GM18505 (cell line): ENCODE measurements around the gene DBN1.
A peak's percentile ranks its signal among the peaks of the same experiment; 100 is the strongest.

Source experiments
- ATAC-seq: cut with Tn5 transposase; IDR thresholded peaks from one replicate; pipeline ENCODE4 v1.9.1; 2021; ENCODE audit not compliant: unreplicated experiment
- POLR2A ChIP-seq: IDR thresholded peaks from 4 replicates; pipeline ENCODE4 v1.6.1; 2011; ENCODE audit warnings: borderline replicate concordance; ENCODE audit not compliant: insufficient read depth, insufficient read length; ENCODE audit errors: extremely low read depth

The DBN1 gene

DNA sequence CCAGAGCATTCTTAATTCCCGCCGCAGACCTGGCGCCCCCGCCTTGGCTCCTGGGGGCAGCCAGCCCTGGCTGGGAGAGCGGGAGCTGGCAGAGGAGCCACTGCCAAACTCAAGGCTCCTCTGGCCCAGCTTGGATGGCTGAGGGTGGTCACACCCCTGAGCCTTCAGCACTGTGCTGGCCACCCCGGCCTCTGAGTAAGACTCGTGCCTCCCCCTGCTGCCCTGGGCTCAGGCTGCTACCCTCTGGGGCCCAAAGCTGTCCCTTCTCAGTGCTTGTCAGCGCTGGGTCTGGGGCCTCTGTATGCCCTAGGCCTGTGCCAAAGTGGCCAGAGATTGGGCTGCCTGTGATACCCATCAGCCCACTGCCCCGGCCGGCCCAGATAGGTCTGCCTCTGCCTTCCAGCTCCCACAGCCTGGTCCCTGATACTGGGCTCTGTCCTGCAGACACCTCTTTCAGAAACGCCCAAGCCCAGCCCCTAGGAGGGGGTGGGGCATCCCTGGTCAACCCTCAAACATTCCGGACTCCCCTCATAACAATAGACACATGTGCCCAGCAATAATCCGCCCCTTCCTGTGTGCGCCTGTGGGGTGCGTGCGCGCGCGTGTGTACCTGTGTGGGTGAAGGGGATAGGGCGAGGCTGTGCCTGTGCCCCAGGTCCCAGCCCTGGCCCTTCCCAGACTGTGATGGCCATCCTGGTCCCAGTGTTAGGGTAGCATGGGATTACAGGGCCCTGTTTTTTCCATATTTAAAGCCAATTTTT lies 31.2 kb downstream of the DBN1 start:
- no peak for ATAC-seq
- no peak for TF ChIP-seq POLR2A

- TF ChIP-seq POLR2A, result no peak
- no peak for ATAC-seq
Observed at GRCh38 chr5:177440990-177441780, 32.2 kb downstream of the DBN1 start.

DNA sequence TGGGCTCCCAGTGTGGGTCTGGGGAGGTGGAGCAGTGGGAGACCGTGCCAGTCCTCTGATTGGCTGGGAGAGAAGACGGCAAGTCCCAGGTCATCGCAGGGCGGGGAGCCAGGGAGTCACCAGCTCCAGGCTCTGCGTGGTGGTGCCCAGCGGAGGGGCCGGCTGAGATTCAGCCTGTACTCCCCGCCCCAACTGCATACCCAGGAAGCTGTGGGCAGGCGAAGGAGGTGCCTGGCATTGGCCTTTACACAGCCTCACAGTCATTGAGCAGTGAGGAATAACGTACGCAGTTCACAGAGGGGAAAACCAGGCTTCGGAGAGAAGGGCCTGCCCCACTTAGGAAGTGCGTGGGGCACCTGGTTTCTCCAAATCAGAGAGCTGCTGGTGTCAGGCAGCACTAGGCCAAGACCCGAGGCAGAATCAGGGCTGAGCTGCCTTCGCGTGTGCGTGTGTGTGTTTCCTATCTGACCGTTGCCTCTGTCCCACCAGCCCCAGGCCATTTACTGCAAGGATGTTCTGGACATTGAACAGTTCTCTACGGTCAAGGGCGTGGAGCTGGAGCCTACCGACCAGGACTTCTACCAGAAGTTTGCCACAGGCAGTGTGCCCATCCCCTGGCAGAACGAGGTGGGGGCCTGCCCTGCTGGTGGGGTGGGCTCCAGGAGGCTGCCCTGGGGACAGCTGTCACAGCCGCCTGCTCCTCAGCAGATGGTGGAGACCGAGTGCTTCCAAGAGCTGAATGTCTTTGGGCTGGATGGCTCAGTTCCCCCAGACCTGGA lies 33.0 kb downstream of the DBN1 start:
- no peak for ATAC-seq
- no peak for TF ChIP-seq POLR2A

DNA sequence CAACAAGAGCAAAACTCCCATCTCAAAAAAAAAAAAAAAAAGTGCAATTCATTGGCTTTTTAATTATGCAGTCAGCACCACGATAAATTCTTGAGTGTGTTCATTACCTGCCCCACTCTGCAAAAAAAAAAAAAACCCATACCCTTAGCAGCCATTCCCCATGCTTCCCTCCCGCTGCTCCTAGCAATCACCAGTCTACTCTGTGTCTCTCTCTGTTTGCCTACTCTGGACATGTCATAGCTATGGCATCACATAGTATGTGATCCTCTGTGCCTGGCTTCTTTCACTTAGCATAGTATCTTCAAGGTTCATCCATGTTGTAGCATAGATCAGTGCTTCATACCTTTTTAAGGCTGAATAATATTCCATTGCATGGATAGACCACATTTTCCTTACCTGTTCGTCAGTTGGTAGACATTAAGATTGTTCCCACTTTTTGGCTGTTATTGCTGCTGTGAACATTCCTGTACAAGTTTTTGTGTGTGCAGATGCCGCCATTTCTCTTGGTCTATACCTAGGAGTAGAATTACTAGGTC lies 33.8 kb downstream of the DBN1 start:
- no peak for ATAC-seq
- TF ChIP-seq POLR2A, result no peak

DNA sequence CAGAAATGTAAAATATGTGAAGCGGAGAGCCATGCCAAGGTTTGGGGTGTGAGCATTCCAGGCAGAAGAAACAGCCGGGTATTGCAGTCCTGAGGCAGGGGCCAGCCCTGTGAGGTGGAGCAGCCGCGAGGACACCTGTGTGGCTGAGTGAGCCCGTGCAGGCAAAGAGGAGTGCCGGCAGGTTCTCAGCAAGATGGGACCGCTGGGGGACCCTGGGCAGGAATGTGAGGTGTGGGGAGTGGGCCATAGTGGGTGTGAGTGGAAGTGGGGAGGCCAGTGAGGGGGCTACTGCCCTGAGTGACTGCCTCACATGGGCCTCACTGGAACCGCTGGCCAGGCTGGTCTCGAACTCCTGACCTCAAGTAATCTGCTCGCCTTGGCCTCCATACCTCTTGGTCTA lies 35.0 kb downstream of the DBN1 start:
- ATAC-seq, result no peak
- peak; percentile 34 for TF ChIP-seq POLR2A

GRCh38 chr5:177437623-177438022 lies 35.8 kb downstream of the DBN1 start:
- ATAC-seq, result no peak
- TF ChIP-seq POLR2A, result no peak

DNA sequence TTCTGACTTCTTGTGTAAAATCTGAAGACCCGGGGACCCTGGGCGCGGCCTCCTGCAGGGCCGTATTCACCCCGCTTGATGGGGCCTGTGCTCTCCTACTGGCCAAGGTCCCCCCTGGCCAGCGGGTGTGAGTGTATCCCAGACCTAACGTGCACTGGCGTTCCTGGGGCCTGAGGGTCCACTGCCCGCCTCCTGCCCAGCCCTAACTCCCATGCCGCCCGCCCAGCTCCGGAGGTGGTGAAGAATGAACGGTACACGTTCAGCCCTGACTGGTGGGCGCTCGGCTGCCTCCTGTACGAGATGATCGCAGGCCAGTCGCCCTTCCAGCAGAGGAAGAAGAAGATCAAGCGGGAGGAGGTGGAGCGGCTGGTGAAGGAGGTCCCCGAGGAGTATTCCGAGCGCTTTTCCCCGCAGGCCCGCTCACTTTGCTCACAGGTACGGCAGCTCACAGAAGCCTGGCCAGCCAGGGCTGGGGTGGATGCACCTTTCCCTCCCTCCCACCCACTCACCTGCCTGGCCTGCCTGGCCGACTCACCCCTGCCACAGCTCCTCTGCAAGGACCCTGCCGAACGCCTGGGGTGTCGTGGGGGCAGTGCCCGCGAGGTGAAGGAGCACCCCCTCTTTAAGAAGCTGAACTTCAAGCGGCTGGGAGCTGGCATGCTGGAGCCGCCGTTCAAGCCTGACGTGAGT lies 37.4 kb downstream of the DBN1 start:
- ATAC-seq, result no peak
- TF ChIP-seq POLR2A, result no peak

DNA sequence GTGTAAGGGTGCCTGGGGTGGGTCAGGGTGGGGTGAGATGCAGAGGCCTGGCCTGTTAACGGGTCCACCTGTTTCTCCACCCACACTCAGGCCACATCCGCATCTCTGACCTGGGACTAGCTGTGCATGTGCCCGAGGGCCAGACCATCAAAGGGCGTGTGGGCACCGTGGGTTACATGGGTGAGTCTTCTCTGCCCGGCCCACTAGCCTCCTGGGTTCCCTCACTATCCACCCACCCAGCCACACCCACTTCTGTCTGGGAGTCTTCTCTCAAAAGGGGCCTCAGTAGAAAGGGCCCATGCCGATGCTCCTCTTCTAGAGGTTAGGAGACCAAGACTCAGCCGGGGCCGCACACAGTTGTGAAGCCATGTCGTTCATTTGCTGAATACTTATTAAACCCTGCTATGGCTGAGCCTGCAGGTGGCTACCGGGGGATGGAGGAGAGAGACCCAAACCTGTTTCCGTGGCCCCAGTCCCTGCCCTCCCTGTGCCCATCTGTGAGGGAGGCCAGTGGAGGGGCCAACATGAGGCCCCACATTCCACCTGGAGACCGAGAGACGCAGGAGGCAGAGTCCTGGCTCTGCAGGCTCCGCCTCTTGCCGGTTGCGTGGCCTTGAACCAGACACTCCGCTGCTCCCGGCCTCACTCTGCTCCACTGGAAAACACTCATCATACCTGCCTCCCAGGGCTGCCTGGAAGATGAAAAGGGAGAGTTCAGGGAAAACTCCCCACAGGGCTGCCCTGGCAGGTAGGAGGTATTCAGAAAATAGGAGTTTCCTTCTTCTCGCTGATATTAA lies 38.3 kb downstream of the DBN1 start:
- no peak for ATAC-seq
- no peak for TF ChIP-seq POLR2A

- no peak for TF ChIP-seq POLR2A
- no peak for ATAC-seq
Observed at GRCh38 chr5:177434437-177434836, 39.0 kb downstream of the DBN1 start.

GRCh38 chr5:177433658-177434217 lies 39.7 kb downstream of the DBN1 start:
- no peak for ATAC-seq
- no peak for TF ChIP-seq POLR2A

DNA sequence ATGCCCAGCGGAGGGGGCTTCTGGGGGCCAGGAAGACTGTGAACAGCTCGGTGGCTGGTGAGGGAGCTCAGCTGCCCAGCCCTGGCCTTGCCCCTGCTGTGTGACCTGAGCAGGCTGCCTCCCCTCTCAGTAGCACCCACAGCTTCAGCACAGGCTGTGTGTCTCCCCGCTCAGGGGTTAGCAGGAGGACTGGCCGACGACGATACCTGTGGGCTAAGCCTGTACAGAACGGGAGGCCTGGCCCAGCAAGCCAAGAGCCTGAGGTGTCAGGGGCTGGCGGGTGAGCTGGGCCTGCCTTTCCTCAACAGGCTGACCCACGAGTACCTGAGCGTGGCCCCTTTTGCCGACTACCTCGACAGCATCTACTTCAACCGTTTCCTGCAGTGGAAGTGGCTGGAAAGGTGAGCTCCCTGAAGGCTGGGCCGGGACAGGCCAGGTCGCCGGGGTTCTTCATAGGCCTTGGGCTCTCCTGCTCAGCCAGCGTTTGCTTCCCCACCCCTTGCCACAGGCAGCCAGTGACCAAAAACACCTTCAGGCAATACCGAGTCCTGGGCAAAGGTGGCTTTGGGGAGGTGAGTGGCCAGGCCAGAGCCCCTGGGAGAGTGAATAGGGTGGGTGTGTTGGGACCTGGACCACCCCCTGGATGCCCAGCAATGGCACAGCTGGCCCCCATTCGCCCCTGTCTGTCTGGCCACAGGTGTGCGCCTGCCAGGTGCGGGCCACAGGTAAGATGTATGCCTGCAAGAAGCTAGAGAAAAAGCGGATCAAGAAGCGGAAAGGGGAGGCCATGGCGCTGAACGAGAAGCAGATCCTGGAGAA lies 40.4 kb downstream of the DBN1 start:
- no peak for ATAC-seq
- no peak for TF ChIP-seq POLR2A
